Esophagus squamous epithelium (tissue), 4 donors: ENCODE data around the gene RAPGEF5.

Source experiments
- CTCF ChIP-seq, 6 experiments: fragments of 450-650 bp in 4 of 6; fragments of 200-600 bp in 2 of 6; sonication (generic) in 2 of 6; IDR thresholded peaks; one replicate each; pipeline ENCODE4 v1.5.1; 2016 to 2019; ENCODE audit warnings: antibody characterized with exemption in 6 of 6, mild to moderate bottlenecking in 4 of 6, moderate library complexity in 4 of 6
- POLR2A ChIP-seq, 4 donors: fragments of 450-650 bp; IDR thresholded peaks; one replicate each; pipeline ENCODE4 v1.6.1; 2017; ENCODE audit warnings: antibody characterized with exemption in 4 of 4, mild to moderate bottlenecking in 4 of 4, moderate library complexity in 3 of 4

DNA sequence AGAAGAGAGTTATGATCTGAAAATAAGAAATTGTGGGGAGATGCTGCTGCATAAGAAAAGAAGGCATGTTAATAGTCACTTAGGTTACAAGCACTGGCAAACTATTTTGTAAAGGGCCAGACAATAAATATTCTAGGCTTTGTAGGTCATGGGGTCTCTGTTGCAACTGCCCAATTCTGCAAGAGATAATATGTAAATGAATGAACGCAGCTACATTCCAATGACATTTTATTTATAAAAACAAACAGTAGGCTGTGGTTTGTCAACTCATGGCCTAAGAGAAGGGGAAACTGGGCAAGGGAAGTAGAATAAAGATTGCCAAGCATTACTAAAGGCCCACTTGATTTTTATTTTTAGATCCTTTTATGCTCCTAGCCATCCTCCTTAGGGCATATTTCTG lies 133.1 kb downstream of the RAPGEF5 start:
- TF ChIP-seq POLR2A (IDR thresholded peaks at IDR 0.05) (no peak), CTCF (IDR thresholded peaks at IDR 0.05) (no peak)
